GM18870 (cell line): ENCODE measurements around the gene DTX4.

ENCODE experiments used
- ATAC-seq: cut with Tn5 transposase; IDR thresholded peaks from one replicate; pipeline ENCODE4 v1.9.1; 2021; ENCODE audit warnings: moderate library complexity; ENCODE audit not compliant: unreplicated experiment

The DTX4 gene

DNA sequence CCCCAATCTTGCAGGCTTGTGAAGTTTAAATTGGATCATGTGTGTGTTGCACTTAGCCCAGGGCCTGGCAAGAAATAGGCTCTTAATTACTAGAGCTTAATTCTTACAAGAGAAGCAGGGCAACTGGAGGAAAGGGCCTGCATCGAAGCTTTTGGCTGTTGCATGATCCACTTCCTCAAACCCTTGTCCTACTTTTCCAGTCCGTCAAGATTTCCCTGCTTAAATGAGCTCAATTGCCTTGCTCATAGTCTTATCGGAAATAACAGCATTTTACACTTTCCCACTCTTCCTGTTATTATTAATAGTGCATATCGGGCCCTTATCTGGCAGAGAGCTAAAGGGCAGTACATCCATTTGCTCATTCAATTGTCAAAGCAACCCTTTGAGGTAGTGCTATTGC, 18.1 kb downstream of the DTX4 start:
- ATAC-seq: no peak

DNA sequence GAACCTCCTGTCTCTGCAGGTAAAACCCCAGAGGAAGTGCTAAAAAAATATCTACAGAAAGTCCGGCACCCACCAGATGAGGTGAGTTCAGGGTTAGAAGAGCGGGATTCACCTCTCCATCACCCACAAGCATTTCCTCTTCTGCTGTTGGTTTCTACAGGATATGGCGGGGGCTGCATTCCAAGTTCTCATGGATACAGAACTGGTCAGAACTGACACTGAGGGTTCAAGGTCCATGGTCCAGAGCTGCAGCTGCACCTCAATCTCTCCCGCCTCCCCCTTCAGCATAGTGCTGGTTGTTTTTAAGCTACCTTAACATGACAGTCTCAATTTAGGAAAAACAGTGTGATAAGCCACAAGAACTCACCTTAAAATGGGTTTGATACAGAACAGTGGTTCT, 19.2 kb downstream of the DTX4 start:
- no peak for ATAC-seq

DNA sequence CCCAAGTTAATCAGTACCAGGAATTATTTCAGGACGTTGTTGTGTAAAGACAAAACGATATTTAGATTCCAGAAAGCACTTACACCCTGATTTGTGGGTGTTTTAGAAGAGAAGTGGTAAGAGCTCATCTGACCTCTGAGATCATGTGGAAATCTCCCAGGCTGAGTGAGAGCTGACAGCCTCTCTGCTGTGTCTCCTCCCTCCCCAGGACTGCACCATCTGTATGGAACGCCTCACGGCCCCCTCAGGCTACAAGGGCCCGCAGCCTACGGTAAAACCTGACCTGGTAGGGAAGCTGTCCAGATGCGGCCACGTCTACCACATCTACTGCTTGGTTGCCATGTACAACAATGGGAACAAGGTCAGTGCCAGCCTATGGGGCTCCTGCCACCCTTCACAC, 20.0 kb downstream of the DTX4 start:
- ATAC-seq: no peak

DNA sequence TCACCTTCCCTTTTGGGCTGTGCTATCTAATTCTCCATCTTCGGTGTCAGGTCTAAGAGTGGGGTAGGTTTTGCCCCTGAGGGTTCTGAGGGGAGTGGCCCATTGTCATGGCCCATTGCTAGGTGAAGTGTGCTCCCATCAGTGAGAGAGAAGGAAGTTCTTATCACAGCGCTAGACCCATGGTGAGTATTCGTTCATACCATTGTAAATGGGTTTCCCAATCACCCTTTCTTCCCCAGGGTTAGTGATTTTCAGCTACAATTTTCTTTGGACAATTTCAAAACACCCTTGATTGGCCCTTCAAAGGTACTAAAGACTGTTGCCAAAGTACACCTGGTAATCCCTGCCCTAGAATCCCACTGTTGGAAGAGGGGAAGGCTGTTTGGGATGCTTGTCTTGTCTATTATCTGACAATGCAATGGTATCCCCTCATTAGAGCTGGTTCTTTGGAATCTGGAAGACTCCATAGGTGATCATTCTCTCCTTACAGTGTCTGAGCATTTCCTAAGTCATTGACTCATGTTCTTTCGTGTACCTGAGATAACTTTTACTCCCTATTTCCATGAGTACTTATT, 20.6 kb downstream of the DTX4 start:
- no peak for ATAC-seq

DNA sequence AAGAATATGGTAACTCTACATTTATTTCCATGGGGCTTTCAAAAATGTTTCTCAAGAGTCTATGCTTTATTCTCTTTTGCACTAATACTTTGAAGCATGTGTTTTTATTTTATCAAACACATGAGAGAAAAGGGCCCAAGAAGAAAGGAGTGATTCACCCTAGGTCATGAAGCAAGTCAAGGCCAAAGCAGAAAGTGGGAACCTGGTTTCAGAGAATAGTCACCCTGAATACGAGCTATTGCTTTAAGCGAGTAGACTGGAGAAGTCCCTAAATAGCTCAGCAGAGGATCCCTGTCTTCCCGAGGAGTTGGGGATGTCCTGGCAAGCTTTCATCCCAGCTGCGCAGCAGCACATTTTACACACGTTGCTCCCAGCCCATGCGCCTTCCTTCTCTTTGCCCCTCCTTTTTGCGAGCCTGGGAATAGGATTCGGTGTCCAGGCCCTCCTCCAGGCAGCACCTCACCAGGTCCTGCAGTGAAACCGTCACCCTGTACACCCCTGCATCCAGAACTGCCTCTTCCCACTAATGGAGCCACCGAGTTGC, 21.7 kb downstream of the DTX4 start:
- no peak for ATAC-seq

DNA sequence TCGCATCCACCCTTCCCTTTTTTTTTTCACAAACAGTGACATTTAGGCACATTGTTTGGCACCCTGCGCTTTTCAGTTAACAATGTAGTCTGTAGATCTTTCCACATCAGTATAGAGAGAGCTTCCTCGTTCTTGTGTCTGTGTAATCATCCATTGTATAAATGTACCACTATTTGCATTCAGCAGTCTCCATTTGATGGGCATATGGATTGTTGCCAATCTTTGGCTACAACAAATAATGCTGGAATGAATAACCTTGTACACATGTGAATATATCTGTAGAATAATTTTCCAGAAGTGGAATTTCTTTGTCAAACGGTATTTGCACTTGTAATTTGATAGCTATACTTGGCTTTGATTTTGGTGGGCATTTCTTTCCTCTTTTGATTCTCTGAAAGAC, 23.7 kb downstream of the DTX4 start:
- ATAC-seq: no peak

DNA sequence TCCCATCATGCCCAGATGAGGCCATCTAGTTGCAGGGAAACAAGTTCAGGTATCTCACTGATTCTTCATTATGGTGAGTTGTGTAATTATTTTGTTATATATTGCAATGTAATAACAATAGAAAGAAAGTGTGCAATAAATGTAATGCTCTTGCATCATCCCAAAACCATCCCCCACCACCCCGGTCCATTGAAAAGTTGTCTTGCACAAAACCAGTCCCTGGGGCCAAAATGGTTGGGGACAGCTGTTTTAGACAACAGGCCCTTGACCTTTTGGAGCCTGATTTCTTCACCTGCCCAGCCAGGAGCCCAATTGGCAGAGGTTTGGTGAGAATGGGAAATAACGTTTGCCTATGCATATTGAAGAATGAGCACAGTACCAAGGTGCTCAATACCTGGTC, 24.8 kb downstream of the DTX4 start:
- ATAC-seq: no peak

DNA sequence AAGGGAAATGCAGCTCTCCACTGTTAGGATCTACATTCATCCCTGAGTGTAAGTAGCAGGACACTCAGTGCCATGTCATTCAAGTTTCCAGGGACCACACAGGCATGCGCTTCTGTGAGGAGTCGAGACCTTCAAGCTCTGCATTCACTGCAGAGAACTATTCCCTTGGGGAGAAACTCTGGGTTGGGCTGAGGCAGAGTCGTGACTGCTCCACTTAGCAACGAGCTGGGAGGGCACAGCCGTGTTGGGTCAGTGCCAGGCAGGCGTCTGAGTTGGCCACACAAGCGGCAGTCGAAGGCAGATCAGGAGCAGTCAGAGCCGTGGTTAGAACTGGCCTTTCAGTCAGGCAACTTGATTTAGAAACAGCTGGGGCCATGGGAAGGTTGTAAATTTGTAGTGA, 26.1 kb downstream of the DTX4 start:
- ATAC-seq: no peak

DNA sequence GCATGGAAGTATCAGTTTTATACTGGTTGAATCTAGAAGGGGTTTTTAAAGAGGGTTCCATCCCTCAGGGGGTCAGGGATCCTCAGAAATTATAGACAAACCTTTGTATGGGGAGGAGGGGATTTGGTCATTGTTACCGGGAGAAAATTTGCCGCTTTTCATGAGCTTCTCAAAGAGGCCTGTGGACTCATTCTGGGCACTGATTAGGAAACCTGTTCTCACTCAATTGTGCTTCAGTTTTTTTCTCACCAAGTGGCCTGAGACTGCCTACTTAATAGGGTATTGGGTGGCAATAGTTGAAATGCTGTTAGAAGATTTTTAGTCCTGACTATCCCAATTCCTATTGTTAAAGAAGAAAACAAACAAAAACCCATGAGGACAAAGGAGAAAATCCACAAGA, 26.8 kb downstream of the DTX4 start:
- ATAC-seq: no peak

DNA sequence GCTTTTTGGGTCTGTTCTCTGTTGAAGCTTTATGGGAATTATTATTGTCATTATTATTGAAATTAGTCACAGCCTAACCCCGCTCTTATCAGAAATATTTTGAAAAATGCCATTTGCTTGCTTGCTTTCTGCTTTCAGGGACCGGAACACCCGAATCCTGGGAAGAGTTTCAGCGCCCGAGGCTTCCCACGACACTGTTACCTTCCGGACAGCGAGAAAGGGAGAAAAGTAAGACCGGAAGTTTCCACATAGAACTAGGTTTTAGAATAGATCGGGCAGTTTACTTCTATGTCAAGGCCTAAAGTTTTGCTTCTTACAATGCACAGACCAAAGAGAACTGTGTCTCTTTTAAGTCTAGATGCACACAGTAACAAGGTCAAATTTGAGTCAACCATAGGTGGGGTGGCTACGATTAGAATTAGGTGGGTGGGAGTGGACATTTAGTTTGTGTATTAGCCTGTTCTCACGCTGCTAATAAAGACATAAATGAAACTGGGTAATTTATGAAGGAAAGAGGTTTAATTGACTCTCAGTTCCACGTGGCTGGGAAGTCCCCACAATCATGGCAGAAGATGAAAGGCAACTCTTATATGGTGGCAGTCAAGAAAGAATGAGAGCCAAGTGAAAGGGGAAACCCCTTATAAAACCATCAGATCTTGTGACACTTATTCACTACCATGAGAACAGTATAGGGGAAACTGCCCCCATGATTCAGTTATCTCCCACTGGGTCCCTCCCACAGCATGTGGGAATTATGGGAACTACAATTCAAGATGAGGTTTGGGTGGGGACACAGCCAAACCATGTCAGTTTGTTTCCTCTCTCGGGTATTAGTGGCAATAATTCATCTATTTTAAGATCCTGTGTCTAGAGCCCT, 27.9 kb downstream of the DTX4 start:
- ATAC-seq: peak; percentile 59

DNA sequence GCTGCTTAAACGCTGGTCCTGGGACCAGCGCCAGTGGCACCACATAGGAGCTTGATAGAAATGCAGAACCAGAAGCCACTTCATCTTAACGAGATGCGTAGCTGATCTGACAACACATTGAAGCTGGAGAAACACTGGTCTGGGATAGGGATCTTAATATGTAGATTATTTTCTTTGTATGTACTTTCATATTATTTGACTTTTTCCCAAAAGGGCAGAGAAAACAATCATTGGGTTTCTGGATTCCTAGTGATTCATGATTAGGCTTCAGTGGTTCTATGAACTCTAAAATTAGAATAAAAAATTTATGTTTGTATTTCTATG, 28.5 kb downstream of the DTX4 start:
- ATAC-seq: no peak

DNA sequence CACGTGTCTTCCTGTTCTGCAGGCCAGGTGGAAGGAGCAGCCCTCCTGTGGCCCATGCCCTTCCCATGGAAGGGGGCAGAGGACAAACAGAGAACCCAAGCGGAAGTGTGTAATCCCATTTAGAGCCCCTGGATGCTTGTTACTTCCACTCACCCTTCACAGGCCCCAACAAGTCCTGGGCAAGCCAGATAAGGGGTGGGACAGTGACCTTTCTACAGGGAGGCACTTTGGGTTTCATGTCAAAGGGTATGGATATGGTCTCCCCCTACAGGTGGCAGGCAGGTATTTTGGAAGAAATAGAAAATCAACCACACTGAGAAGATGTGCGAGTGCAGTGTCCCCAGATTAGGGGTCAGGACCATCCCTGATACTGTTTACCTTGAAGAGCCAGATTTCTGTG, 29.4 kb downstream of the DTX4 start:
- no peak for ATAC-seq

DNA sequence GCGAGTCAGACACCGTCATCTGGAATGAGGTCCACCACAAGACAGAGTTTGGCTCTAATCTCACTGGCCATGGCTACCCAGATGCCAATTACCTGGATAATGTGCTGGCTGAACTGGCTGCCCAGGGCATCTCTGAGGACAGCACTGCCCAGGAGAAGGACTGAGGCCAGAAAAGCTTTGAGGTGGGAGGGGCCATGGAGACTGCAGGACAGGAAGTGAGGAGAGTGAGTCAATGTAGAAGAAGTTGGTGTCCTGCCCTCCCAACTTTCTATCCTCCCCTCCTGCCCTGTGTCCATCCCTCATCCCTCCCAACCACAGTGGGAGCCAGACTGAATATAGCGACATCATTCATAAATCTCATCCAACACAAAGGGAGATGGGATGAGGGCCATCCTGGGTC, 32.8 kb downstream of the DTX4 start:
- ATAC-seq: no peak

DNA sequence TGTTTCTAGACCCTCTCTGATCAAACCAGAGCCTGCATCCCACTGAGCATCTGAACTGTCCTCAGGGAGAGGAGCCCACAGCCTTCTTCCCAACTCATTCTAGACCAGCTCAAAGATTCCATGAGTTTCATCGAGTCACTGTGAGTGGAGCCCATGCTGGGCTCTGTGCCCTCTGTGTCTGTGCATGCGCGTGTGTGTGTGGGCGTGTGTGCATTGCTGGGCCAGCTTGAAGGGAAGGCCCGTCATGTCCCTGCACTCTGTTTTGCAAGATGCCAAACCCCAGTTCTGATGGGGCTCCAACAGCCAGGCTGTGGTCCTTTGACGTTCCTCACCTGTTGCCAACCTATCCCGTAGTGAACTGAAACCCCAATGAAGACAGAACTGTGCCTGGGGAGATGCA, 33.7 kb downstream of the DTX4 start:
- no peak for ATAC-seq

DNA sequence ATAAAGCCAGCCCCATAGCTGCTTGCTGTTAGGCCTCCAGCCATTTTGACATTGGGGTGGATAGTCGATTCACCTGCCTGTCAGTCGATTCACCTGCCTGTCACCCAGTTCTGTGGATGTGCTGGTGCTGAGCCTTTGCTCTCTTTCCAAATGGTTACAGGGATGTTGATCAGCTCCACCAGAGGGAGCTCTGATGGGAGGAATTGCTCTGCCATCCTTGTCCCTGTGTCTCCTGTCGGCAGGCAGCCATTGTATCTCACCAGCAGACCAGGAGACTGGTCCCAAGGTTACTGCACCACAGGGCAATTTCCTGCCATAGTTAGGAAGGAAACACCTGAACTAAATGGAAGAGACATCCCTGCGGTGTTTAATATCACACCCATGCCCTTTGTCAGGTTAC, 34.7 kb downstream of the DTX4 start:
- ATAC-seq: no peak

DNA sequence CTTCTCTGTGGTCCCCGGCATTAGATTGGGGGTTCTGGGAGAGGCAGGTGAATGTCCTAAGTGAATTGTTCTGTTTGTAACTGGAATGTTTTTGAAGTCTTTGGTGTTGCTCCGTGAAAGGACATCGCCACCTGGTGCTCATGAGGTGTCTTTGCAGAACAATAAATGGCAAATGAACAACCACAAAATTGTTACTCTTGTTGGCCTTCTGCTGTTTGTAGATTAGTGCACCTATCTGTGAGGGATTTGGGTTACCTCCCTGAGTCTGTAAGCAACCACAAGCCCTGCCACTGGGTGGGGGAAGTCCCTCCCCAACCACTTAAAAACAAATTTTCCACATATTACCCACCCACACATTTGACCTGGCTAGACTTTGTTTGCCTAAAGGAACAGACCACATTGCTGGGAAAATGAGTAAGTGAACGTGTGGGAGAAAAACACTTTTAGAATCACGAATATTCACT, 36.1 kb downstream of the DTX4 start:
- ATAC-seq: peak; percentile 88

DNA sequence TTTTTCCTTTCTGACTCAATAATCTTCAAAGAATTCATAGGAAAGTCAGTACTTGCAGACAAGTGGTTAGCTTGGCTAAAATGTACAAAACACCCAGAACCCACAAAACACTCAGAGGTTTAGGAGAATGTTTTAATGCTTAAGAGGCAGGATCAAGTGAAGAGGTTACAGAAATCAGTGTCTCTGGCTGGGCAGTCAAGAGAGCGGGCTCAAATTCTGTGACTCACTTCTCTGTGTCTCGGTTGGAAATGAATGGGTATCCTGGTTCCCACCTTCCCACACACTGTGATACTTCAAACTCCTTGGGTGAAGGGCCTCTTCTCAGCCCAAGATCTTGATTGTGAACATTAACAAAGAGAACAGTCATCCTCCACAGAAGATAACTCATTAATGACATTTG, 37.0 kb downstream of the DTX4 start:
- ATAC-seq: no peak

DNA sequence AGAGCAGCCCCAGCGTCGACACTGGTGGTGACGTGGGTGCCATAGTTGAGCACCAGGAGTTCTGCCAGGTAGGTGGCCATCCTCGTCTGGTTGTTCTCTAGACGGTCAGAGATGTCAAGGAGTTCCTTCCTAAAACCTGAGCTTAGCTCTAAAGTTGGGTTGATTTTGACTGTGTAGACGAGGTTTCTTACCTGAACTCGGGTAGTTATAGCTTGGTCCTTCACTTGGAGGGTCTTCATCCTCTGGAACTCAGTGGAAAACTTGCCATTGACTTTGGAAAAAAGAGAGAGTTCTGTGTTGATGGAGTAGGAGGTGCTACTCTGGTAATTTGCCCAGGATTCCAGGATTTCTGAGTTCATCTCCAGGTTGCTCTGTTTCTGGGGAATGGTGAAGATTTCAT, 40.3 kb downstream of the DTX4 start:
- no peak for ATAC-seq

DNA sequence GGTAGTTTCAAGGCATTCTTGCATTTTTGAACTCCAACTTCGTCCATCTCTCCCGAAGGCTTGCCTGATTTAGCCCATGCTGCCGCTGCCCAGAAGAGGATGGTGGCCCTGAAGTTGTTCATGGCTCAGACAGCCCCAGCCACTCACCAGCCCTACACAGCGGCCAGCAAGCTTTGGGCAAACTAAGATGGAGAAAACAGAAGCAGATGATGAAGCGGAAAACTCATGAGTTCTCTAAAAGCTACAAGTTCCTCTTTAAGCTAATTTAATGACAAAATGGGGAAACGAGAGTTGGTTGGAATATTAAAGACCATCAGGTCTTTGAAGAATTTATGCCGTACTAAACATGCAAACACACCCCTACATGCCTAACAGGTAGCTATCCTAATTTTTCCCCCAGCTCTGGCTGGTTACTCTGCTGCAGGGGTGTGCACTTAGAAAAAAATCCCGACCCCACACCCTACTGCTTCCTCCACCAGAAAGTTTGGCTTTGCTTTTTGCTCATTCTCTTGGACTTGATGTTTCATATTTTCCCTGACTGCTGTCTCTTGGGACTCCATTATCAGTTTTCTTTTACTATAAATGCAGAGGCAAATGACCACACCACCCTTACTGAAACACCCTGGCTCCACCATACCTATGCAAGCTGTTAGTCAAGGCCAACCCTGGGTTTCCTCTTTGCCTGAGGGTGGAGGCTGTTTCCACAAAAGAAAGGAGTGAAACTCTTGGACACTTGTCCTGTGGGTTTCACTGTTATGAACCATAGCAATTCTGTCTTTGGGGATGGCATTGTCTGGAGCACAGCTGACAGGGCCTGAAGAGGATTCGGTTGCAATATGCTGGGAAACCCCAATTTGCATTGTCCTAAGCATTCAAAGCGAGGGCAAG, 41.1 kb downstream of the DTX4 start, which contains the start of gene MPEG1:
Gene MPEG1, minus strand, starts transcription at position 184 of the 888 bp plus-strand sequence. Its CDS starts 62 bp downstream, at position 122.
- no peak for ATAC-seq

DNA sequence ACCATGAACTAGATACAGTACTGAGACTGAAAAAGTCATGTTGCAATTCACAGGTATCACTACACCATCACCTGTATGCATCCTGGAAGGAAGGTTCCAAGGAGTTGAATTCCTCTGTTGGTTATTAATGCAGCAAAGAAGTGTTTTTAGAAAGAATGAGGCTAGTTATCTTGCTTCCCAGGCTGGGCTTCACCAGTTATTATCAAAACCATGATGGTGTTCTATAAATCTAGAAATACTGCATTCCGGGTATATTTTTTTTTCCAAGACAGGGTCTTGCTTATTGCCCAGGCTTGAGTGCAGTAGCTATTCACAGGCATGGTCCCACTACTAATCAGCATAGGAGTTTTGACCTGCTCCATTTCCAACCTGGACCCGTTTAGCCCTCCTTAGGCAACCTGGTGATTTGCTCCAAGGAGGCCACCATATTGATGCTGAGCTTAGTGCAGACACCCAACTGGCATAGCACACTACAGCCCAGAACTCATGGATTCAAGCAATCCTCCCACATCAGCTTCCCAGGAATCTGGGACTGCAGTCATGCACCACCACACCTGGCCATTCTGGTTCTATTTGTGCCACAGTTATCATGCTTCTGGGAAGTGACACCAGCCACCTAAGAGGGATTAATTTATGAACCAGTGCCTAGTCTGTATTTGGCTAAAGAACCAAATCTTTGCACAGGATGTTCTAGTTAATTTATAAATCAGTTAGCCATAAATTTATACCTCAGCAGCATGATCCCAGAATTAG, 42.4 kb downstream of the DTX4 start:
- ATAC-seq: no peak
